HG03469 (cell line): ENCODE measurements around the gene UTP25.
"Not testable (repeated sequence)": the region's sequence is repeated elsewhere in the genome, so short reads cannot be mapped to it uniquely, and the experiment has no call there.

Source experiments
- ATAC-seq: cut with Tn5 transposase; IDR thresholded peaks from one replicate; pipeline ENCODE4 v1.9.1; 2021; ENCODE audit warnings: mild to moderate bottlenecking, moderate library complexity, moderate number of reproducible peaks; ENCODE audit not compliant: unreplicated experiment

UTP25 gene

GRCh38 chr1:209889077-209889418 is 61.3 kb downstream of the UTP25 start:
- no peak for ATAC-seq

GRCh38 chr1:209890641-209891330 is 63.0 kb downstream of the UTP25 start:
- no peak for ATAC-seq

DNA sequence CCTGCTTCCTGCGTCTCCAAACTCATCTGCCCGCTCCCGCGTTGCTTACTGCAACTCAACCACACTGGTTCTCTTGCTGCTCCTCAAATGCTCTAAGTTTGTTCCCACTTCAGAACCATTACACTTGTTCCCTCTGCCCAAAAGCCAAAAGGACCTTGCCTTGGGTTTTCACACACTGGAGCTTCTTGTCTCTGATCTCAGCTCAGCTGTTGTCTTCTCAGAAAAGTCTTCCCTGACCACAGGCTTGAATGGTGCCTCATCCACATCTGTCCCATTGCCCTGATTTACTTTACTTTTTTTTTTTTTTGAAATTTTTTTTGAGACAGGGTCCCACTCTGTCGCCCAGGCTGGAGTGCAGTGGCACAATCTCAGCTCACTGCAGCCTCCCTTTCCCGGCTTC is 66.0 kb downstream of the UTP25 start:
- ATAC-seq: no peak

- no peak for ATAC-seq
These were observed 67.9 kb downstream of the UTP25 start for GRCh38 chr1:209895709-209896108.

- no peak for ATAC-seq
These were observed 68.6 kb downstream of the UTP25 start for GRCh38 chr1:209896346-209896745.

GRCh38 chr1:209898271-209898670 is 70.5 kb downstream of the UTP25 start:
- not testable (repeated sequence) for ATAC-seq

GRCh38 chr1:209898851-209899250 is 71.1 kb downstream of the UTP25 start:
- ATAC-seq: not testable (repeated sequence)

GRCh38 chr1:209899948-209900347 is 72.2 kb downstream of the UTP25 start:
- ATAC-seq: no peak

DNA sequence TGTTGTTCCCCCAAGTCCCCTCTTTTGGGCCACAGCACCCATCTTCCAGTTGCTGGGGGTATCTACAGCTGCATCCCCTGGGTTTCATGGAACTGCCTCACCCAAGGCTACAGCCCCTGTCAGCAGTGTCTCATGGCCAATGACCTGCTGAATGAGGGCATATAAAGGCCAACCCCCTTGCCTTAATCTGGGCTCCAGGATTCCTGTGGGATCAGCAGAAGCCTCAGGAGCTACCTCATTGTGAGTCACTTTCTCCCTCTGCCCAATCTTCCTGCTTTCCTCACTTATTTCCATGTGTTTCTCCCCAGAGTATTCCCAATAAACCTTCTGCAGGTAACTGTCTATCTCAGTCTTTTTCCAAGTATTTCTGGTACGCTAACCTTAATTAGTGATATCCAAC is 73.0 kb downstream of the UTP25 start:
- ATAC-seq: no peak

DNA sequence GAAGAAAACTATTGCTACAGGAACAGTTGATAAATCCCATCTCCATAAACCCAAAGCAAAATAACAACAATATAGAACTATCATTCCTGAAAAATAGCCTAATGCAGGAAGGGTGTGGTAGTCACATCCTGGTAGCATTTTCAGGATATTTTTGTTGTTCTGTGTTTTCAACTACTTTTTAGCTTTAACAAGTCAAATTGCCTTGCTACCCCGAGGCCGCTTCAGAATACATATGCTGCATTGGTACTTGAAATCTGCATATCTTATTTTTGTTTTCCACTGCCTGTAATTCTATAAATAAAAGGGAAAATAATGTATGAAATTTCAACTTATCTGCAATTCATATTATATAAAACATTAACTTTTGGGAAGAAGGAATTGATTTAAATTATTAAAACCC is 73.4 kb downstream of the UTP25 start:
- ATAC-seq: no peak

DNA sequence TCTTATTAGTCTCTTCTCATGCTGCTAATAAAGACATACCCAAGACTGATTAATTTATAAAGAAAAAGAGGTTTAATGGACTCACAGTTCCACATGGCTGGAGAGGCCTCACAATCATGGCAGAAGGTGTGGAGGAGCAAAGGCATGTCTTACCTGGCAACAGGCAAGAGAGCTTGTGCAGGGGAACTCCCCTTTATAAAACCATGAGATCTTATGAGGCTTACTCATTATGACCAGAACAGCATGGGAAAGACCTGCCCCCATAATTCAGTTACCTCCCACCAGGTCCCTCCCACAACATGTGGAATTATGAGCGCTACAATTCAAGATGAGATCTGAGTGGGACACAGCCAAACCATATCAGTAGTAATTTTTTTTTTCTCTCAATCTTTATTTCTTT is 77.0 kb downstream of the UTP25 start:
- not testable (repeated sequence) for ATAC-seq
